Epidermal melanocyte (primary cell): Measurements from ENCODE around the gene SLC4A1AP.

Source experiments
- DNase-seq: peaks from one replicate; pipeline ENCODE4 v3.0.0; 2011; ENCODE audit warnings: low spot score; ENCODE audit not compliant: insufficient read length

SLC4A1AP gene

DNA sequence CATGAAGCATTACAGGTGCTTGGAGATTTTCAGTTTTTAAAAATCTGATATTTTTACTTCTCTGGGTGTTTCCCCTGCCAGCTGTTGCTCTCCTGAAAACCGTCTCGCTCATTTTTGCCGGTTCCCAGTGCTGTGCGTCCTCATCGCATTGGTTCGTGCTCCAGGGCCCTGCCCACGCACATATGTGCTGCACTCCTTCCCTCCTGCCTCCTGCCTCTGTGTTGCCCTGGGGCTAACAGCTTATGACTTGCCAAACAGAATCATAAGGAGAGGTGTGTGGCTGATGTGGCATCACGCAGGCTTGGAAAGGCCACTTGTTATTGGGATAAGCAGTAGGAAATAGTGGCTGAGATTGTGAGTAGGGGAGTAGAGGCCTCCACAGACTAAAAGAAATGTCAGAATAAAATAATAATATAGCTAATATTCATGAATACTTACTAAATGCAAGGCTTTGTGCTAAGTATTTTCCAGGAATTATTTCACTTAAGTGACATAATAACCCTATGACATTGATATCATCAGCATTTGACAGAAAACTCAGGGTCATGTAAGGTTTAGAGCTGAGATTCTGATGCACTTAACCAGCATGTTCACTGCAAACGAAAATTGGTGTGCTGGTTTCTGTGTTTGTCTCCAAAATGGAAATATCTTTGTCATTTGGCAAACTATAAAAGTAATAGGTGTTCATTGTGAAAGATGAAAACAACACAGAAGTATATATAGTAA is 53.5 kb downstream of the SLC4A1AP start:
- peak; percentile 38 for DNase-seq

DNA sequence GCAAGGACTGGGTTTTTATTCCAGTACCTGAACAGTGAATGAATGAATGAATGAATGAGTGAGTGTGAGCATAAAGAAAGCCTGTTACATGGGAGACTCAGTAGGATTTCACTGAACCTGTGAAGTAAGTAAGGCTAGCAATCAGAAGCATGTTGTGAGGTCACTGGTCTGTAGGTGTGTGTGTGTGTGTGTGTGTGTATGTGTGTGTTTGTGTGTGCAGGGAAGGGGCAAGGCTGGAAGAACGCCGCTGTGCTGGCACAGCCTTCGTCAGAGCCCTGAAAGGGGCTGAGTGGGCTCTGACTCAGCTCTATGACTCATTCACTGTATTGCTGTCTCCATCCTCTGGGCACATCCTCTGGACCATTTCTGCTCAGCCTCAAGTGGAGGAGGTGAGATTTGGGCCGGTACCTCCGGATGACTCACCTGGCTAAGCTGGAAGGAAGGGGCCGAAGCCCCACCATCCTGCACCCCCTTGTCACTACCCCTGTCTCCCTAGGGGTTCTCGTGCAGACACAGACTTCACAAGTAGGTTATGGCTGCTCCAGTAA is 56.4 kb downstream of the SLC4A1AP start:
- DNase-seq, result no peak

DNA sequence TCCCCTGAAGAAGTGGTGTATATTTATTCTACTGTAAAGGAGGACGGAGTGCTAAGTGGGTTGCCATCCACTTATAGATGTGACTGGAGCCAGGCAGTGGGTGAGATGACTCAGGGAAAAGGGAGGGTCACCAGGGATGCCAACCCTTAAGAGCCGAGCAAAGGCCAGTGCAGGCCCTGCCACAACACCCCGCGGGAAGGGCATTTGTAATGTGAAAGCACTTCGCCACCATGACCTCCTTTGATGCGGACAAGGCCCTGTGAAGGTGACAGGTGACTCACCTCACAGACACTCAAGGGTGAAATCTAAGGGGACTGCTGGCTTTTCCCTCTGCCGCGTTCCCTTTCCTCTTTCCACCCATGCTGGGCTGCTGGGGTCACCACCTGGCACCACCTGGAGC is 57.6 kb downstream of the SLC4A1AP start:
- no peak for DNase-seq

DNA sequence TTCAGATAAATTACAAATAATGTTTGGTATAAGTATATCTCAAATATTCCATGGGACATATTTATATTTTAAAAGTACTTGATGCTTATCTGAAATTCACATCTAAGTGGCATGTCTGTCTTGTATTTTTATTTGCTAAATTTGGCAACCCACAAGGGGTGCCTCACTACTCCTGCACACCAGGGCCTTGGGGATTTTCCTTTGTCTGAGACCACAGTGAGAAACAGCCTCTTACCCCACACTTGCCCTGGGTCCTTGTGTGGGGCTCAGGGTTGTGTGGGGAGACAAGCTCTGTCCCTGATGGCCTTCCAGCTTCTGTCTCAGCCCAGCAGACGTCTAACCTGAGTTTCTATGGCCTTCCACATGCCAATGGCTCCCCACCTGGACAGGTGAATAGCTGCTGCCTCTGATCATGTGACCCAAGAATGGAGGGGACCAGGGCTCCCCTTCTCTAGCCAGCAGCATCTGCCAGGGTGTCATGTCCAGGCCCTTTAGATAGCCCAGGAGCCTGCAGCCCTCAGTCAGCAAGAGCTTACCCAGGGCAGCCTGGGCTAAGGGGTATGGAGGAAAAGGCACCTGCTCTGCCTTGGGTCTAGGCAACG is 58.3 kb downstream of the SLC4A1AP start:
- DNase-seq, result no peak

DNA sequence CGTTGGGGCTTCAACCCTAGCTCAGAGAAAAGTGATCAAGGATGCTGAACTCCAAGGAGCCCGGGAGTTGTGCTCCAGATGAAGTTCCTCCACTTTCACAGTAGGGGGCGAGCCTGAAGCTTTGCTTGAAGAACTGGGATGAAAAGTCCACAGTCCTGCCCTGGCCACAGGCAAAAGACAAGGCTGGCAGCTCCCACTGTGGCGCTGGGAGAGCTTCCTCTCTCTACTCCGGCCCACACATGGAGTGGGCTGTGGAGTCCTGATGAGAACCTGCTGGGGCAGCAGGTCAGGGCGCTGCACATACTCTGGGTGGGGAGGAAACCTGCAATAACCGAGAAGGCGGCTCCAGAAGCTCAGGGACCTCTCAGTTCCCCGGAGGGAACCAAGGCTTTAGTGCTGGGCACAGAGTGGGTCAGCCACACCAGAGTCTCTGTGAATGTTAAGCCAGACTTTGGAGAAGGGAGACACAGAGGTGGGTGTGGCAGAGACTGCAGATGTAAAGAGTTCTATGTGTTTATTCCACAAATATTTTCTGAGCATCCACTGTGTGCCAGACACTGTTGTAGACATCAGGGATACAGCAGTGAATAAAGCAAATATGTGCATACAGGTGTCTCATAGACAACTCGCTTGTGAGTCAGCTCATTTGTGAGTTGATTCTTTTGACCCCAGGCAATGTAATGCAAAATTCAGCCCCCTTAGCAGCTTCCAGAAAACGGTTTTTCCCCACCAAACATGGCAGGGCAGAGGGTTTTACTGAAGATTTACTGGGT is 59.9 kb downstream of the SLC4A1AP start:
- peak; percentile 70 for DNase-seq

DNA sequence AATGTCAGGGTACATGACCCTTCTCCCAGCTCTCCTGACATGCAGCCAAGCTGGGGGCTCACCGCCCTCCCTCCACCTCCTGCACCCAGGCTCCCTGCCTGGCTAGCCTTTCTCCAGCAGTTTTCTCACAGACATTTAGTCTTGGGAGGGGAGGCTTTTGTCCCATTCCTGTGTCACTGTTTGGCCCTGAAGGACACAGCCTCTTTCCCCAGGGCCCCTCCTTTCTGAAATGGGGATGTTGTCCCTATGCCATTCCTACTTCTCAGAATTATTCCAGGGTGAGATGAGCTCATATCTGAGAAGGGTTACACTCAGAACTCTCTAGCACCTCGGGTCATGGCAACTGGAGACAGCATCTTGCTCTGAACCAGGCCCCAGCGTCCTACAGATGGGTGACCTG is 60.5 kb downstream of the SLC4A1AP start:
- no peak for DNase-seq

DNA sequence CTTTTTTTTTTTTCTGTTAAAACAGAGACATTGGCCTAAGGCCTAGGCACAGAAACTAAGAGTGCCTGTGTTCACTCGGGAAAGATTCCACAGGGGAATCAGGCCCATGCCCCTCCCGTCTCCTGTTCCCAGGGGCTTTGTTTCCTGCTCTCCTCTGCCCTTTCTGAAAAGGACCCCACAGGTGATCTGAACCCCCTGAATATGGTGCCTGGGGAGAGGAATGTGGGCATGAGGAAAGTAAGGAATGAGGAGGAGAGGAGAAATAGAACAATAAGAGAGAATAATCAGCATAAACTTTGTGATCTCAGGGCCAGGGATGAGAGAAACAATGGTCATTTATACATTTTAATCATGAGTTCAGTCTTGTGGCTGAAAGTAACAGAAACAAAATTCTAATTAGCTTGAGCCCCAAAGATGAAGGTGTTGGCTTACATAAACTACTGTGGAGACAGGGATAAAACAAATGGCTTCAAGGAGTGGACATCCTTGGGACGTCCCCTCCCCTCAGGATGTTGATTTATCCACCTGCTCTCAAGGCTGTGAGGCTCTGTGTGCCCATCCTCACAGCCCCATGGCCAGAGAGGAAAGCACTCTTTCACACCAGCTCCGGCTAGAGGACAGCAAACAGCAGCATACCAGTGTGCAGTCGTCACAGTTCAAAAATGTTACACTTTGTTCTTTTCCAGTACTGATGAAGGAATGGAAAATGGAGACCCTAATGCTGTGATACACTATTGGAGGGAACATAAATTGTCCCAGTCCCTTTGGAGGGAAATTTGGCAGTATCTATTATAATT is 61.4 kb downstream of the SLC4A1AP start:
- DNase-seq, result no peak

DNA sequence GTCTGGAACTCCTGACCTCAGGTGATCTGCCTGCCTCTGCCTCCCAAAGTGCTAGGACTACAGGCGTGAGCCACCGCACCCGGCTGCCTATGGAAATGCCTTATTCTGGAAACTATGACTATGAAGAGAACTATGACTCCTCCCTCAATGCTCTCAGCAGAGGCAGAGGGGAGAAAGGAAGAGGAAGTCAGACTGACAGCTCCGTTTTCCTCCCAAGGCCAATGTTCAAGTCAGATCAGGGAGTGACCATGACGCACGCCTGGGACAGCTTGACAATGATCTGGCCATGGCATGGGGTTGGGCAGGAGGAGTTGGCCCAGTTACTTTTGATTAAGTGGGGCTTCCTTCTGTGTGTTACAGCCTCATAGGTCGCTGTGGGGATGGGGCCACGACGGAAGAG is 63.6 kb downstream of the SLC4A1AP start:
- no peak for DNase-seq

DNA sequence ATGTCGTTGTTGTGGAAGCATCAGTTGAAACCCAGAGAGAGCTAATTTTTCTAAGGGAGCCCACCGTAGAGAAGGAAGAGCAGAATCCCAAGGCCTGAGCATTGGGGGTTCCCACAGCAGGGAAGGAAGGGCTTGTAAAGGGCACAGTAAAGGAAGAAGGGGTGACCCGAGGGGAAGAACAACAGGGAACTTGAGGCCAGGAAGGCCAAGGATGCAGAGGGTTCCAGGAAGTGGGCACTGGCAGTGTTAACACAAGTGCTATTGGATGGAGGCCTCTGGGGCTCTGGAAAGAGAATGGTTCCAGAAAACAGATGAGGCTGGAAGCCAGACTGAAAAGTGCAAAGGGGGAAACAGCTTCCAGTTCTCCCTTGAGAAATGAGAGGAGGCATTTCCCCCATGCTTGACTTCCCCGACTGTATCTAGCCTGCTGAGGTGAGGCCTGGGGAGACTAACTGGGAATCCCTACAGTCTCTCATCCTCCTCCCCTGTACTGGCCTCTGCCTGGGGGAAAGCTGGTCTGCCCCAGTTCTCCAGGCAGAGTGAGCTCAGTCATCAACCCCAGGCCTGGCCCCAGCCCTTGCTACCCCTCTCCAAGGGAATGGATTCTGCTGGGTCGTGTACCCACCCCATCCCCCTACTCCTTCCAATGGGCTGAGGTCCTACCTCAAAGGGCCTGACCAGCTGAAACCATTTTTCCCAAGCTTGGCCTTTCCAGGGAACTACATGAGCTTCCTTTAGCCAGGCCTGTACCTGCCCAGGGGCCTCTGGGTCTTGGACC is 64.6 kb downstream of the SLC4A1AP start:
- no peak for DNase-seq

DNA sequence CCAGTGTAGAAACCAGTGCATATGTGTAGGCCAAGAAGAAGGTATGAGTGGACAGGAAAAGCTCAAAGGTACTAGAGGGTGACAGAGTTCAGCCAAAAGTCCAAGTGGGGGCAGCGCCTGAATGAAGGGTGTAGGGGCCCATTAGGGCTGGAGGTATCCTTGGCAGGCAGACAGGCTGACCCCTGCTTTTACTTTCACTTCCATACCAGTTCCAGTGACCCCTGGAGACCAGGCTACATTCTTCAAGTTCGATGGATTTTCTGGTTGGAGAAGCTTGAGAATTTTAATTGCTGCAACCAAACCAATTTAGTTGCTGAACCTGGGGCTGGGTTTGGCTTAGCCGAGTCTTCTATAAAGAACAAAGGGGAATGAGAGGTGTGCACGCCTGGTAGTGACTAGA is 65.5 kb downstream of the SLC4A1AP start:
- DNase-seq, result no peak

DNA sequence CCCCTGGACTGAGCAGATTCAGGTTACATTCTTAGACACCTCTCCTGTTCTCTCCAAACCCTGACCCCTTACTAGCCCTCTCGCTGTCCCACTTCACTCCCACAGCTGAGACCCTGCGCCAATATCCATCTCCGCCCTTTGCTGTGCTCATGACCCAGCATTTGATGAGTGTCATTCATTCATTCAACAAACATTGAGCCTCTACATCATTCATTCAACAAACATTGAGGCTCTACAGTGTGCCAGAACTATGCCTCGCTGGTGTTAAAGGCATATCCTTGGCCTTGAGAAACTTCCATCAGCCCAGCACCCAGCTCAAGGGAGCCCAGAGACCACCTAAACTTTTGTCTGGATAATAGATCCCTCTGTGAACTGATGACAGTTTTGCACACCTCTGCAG is 65.9 kb downstream of the SLC4A1AP start:
- DNase-seq, result no peak

DNA sequence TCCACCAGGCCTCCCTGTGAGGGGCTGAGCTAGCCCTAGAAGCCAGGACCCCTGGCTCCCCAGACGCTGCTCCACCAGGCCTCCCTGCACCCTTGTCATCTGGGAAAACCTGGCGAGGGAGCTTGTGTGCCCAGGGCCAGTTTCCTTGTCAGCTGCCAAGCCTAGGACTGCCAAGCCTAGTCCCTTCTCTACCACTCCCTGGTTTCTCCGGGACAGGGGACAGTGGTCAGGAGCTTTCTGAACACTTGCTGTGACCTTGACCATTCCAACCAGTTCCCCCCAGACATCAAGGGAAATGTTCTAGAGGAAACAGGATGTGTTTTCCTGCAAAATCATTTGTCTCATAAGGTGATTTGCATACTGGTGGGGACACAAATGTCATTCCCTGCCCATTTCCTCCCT is 66.6 kb downstream of the SLC4A1AP start:
- DNase-seq, result no peak

DNA sequence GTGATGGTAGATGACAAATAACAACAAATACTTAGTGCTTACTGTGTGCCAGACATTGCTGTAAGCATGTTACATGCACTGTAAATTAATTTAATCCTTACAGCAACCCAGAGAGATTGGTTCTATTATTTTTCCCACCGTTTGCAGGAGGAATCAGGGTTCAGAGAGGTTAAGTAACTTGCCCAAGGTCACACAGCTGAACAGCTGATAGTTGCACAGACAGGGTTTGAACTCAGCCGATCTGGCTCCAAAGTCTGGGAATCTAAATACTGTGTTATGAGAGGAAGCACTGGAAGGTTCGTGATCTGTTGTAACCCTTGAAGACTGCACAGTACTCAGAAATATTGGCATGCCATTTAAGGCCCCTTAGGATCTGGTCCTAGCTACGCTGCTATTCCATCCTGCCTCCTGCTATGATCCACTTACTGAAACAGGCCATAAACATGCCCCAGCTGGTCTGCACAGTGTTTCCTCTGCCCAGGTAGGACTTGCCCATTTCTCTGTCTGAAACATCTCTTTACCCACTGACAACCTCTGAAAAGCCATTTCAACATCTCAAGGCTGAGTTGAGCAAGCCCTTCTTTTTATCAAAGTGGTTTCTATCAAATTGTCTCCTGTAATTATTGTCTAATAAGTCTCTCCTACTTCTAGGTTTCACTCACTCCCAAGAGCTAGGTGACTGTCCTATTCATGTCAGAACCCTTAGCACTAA is 67.4 kb downstream of the SLC4A1AP start:
- no peak for DNase-seq

DNA sequence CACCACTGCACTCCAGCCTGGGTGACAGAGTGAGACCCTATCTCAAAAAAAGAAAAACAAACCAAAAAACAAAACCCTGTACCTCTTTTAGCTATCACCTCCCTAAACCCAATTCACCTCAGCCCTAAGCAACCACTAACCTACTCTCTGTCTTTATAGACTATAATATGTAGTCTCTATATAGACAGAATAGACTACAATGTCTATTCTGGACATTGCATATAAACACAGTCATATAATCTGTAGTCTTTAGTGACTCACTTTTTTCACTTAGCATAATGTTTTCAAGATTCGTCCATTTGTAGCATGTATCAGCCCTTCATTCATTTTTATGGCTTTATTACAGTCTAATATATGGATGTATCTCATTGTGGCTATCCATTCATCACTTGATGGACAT is 70.6 kb downstream of the SLC4A1AP start:
- DNase-seq, result no peak

DNA sequence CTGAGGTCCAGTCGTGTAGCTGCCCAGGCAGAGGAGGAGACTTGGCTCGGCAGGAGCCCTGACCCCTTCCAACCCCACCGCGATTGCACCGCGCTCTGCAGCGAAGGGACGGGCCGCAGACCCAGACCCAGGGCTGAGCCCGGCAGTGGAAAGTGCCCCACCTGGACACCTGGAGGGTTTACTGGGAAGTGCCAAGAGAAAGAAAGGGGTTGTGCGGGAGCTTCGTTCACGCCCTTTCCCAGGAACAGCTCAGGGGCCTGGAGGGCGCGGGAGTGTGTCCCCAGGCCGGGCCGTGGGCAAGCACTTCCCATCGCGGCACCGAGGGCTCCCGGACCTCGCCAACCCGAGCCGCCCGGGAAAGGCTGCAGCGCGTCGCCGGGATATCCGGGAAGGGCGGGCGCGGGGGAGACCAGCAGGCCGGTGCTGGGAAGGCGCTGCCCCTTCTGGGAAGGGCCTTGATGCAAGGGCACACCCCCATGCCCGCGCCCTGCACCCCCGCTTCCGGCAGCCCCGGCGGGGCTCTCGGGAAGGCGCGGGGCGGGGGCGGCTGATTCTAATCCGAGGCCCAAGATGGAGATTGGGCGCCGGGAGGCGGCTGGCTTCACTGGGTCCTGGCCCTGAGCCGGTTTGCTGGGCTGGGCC is 71.7 kb downstream of the SLC4A1AP start:
- peak; percentile 49 for DNase-seq

DNA sequence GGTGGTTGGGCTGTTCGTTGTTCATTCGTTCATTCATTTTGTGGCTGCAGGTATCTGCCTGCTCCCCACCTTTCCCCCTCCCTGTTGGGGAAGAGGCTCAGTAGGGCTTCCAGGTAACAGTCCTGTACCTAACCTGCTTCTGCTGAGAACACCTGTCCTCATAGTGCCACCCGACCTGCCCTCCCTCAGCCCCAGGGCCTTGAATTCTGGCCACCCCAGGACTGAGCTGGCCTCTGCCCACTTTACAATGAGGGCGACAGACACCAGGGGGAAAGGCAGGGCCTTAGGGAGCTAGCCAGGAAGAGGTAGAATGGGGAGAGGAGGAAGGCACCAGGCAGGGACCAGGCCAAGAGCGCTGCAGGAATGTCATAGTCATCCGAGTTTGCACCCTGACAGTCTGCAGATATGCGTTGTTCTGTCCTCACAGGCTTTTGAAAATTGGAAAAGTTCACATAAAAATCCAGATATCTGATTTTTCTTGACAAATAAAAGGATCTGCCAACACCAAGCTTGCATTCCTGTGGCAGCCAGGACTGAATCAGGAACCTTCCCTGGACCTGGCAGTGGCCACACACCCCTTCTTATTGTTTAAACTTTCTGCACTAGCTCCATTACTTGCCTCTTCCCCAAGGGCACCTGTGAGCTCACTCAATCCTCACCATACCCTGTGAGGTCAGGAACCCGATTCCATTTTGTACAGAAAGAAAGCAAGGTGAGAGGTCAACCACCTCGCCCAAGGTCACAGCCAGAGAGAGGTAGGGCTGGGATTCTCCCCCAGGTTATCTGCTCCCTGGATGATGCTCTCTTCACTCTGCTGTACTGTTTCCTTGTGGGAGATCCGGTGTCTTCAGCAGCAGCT is 72.6 kb downstream of the SLC4A1AP start:
- no peak for DNase-seq

DNA sequence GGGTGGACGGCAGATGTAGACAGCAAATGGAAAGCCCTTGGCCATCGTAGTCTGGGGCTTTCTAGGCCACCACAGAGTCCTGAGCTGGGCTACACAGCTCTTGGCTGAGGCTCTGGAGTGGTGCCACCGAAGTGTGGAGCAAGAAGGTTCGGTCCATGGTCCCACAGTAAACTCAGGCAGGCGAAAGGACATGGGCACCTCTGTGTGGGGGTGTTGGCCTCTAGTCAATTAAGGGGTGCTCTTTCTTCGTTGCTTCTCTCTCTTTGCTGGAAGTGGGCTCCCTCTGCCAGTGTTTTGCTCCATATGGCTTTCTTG is 73.2 kb downstream of the SLC4A1AP start:
- DNase-seq, result no peak

DNA sequence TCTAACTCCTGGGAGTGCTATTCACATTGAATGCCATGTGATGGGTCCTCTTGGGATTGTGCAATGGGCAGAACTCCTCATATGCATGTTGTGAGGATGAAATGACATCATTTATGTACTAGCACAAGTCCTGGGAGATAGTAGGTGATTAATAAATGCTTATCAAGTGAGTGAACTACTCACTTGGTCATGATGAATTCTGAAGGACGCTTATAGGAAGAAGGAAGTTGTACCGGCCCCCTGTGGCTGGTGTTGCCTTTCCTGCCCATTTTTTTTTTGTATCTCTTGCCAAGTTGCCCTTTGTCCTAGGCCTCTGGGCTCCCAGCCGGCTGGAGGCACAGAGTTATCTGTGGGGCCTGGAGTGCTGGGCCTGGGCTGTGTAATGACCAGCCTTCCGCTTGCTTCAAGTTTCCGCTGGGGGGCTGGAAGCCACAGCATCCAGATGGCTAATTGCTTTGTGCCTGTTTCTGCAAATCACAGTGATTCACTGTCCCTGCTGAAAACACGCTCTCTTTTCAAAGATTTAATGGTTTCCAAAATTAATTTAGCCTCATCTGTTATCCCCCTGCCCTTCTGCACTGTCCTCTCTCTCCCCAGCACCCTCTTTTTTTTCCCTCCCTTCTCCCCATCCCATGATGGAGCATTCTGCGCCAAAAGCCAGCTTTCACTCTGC is 74.1 kb downstream of the SLC4A1AP start:
- no peak for DNase-seq
